ENCODE measurements around the gene KIAA1958.

Gene KIAA1958

DNA sequence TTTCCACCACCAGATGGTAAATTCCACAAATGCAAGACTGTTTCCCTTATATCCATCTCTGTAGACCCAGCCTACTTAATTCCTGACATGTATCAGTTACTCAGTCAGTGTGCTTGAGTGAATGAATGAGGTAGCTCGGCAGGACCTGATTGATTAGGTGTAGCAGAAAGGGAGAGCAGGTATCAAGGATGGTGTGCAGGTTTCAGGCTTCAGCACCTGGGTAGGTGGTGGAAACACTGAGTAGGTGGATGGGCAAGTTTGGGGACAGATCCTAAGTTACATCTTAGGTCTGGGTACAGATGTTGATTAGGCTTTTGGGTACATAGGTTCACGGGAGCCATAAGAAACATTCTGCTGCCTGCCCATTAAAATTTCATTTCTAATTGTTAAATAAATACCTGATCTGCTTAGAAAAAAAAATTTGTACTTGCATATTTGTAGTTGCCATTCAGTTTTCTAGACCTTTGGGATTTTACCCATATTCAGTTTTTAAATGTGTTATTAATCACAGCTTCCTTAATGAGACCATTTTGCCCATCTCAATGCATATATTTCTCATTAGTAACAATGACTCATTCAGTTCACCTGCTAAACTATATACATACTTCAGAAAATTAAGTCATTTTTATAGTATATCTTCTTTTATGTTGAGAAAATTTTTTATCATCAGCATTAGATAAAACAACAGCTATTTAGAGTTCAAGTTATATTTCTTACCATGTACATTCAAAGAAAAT lies 119.5 kb downstream of the KIAA1958 start:
- DNase-seq = no peak

DNA sequence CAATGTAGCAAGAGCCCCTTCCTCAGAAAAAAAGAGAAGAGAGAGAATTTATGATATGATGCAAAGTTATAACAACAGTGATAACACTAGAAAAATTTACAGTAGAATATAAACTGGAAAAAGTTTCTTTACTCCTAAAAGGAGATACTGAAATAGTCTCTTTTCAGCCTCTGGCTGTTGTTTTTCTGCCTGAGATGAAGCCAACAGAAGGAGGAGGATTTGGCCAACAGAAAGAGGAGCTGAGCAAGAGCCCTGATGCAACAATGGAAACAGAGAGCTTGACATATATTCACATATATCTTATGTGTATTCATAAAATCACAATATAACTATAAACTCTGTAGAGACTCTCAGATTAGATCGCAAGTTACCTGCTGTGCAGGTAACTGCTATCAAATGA lies 122.2 kb downstream of the KIAA1958 start:
- DNase-seq = no peak

DNA sequence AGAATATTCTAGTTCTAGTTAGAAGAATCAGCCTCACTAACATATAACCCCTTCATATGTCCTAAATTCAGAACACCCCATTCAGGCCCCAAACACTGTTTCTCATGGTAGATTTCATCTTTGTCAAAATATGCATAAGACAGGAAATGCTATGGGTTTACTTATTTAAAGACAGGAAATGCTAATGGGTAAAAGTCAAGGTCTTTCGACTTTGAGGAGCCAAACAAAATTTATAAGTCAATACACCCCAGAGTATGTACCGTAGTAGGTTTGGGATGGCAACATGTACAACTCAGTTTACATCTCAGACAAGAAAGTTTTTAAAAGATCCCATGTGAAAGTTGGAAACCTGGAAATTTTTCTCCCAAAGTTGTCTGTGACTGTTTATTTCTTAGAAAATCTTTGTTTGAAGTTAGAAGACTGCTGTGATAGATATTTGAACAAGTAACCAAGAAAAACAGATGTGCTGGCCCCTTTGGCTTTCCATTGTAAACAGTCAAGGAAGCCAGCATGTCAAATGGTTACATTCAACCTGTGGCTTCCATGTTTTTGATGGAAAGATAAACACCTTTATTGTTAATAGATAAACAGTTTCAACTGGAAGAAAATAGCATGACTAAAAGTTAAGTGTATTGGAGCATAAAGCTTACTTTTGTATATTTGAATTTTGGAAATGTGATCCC lies 129.1 kb downstream of the KIAA1958 start:
- no peak for DNase-seq

DNA sequence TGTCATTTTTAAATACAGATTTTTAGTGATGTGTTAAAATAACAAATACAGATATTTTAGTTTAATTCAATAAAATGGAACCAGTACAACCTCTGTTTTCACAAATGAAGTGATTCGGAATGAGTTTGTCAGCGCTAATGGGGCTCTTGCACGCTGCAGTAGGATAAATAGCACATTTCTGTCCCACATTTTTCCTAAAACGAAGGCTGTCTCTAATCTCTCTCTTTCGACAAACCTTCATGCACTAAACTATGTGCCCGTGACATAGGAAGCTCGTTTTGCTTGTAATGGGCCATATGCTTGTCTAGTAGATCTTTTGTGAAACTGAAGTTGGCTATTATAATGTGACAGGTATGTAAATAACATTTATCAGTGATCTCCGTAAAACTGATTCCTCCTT lies 130.7 kb downstream of the KIAA1958 start:
- no peak for DNase-seq

DNA sequence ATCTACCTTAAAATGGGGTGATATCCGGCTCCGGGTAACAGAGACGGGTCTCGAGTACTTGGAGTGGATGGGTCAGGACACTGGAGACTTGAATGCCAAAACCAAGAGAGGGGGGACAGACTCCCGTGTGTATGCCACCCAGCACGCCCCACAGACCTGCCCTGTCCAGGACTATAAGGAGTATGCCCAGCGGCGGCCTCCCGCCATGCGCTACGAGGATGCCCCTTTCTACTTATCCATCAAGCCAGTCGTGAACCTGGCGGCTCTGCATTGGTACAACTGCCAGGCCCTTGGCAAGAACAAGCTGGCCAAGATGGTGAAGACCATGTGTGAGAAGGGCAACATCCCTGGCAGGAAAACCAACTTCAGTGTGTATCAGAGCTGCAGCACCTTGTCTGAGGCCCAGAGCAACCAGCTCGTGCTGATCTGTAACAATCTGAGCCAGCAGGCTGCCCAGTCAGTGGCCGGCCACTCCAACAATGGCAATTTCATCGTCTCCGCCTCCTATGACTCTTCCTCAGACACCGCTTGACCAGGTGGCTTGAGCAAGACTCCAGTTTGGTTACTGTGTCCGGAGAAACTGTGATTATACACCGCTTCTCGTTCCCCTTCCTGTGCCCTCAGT lies 131.9 kb downstream of the KIAA1958 start:
- DNase-seq = no peak

DNA sequence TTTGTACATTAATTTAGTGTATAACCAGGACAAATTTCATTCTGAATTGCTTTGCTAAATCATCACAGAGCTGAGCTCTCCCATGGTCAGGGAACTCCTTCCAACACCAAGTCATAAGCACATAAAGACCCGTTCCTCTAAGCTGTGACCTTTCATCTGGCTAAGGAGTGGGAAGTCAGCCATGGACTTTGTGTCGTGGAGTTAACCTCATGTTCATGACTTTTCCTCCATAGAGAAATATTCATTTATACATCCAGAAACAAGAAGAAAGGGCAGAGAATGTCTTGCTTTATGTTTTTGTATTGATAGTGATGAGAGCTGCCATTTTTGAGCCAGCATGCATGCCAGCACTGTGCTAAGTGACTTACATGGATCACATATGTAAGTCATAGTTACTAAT lies 133.8 kb downstream of the KIAA1958 start:
- no peak for DNase-seq

DNA sequence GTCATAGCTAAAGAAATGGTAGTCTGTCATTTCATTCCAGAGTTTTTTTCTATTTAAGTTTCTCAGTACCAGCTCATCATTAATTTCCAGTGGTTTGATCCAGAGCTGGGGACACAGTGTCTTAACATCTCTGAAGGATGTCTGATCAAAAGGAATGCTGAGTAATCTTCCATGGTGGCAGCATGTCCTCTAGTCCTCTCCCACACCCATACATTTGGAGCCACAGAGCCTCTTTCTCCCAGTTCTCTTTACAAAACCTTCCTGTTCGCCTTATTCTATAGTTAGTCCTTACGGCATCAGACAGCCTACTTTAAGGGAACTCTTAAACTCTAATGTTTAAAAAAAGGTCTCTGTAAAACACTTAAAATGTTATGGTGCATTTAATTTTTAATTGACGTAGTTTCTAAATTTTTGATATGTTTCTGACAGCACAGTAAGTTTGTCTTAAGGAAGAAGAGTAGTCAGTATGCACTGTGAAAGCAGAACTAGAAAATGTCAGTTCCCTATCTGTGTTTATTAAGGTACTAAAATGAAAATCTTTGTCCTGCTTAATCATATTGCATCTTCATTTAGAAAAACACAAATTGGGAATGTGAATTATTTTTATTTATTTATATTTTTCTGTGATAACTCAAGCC lies 134.5 kb downstream of the KIAA1958 start:
- no peak for DNase-seq

DNA sequence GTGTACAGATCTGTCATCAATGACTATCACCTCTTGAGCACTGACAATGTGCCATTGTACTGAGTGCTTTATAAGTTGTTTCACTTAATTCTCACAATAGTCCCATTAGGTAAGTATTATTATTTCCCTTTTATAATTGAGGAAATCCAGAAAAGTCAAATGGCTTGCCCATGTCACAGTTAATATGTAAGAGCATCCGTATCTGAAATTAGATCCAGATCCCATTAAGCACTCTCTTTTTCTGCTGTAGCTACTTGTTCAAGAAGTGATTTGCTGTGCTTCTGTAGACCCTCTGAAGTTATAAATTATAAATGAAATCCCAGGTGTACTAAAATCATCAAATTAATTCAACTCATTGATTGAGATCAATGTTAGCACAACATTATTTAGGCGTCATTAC lies 136.6 kb downstream of the KIAA1958 start:
- DNase-seq = no peak

DNA sequence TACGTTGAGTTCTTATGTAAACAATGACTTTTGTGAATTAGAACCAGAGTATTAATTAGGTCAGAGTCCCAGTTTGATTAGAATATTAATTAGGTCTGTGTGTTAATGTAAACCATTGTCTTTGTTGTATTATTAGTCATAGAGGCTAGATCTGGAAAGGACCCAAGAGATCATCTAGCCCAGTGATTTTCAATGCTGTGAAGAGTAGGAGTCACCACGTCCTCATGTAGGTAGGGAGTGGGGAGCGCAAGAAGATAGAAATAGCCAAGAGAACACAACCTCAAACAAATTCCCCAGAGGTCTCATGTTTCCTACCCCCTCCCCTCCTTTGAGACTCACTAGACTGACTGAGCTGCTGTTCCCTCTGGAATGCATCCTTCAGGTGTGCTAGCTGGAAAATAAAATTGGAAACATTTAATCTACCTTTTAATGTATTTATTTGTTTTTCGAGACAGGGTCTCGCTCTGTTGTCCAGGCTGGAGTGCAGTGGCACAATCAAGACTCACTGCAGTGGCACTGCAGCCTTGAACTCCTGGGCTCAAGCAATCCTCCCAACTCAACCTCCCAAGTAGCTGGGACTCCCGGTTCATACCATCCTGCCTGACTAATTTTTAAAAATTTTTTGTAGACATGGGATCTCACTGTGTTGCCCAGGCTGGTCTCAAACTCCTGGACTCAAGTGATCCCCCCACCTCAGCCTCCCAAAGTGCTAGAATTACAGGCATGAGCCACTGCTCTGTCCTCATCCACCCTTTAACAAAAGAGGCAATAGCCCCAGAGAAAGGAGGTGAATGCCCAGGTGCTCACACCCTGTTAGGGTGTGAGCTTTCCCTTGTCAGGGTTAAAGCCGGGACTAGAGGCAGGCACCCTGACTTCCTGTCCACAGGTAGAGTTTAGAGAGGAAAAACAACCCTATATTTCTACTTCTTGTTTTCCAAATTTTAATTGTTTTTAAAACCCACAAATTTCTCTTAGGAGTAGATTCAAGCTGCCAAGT lies 138.4 kb downstream of the KIAA1958 start:
- DNase-seq = no peak

DNA sequence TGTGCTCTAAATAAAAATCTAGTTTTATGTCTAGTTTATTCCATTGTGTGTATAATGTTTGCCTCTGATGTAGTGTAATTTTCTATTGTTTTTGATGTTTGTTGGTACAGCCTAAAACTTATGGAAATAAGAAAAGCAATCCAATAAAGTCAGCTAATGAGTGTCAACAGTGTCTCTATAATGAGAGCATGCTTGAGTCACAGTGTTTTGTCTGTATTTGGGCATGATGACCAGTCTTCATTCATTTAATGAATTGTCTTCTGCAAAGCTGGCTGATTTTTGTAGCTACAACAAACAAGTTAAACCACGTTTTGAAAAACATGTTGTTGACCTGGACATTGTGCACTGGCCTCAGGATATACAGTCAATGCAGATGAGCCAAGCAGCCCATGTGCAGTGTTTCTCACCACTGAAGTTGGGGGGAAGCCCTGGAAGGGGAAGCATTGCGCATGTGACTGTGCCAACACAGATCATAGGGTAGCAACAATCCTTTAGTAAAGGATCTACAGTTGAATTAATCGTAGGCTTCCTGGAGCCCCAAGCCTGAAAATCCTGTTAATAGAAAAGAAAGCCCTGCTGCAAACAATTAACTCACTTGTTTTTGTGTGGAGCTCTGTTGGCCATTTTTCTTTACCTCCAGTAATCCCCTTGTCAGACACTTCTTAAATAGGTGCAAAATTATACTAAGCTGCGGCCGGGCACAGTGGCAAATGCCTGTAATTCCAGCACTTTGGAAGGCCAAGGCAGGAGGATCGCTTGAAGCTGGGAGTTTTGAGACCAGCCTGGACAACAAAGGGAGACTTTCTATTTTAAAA lies 143.3 kb downstream of the KIAA1958 start:
- DNase-seq = no peak

DNA sequence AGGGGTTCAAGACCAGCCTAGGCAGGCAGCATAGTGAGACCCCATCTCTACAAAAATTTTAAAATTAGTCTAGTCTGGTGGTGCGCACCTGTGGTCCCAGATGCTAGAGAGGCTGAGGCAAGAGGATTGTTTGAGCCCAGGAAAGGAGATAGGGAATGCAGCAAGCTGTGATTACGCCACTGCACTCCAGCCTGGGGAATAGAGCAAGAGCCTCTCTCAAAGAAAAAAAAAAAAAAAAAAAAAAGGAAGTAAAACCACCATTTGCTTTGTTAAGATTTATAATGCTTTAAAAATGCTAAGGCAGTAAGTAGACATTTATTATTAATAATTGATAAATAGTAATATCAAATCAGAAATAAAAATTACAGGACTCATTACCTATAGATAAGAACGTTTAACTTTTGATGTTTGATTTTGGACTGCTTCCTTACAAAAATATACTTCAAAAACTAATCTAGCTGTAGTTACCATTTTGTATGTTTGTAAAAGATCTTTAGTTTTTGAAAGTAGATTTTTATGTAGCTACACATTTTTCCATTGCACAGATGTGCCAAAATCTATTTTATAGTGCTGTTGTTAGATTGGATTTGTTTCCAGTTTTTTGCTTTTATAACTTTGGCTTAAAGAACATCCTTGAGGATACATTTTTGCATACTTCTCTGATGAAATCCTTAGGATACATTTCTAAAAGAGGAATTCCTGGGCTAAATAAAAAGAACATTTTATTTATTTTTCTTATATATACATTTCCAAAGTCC lies 144.9 kb downstream of the KIAA1958 start:
- DNase-seq = no peak

DNA sequence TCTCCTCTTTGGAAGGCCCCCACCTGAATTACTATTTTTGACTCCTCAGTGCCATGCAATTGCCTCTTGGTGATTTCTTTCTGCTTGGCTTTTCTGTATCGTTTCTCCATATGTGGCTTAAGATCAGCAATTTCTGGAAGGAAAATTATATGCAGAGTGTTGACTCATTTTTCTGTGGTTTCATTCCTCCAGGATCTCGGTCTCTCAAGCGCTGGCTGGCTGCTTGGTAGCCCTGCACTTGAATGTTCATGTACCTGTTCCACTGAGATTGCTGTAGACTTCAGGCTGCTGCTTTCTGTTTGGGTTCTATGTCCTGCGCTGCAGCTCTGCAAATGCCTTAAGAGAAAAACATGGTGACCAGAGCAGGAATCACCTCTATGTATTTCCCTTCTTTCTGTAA lies 153.7 kb downstream of the KIAA1958 start:
- DNase-seq = no peak

DNA sequence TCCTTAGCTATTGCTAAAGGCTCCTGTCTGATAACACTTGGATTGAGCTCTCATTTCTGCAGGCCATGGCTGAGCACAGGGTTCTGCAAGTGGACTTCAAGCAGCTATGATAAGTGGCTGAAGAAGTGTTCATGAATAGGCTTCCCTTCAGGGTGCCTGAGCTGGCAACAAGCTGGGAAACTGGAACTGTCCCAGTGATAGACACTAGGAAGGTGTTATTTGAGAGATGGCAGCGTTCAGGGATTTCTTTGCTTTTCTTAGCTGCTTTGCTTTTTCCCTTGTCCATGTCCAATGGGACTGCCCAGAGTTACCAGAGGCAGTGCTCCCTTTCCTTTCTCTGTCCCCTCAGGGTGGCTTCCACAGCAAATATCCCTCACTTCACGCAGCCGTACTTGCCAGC lies 155.5 kb downstream of the KIAA1958 start:
- DNase-seq = no peak

DNA sequence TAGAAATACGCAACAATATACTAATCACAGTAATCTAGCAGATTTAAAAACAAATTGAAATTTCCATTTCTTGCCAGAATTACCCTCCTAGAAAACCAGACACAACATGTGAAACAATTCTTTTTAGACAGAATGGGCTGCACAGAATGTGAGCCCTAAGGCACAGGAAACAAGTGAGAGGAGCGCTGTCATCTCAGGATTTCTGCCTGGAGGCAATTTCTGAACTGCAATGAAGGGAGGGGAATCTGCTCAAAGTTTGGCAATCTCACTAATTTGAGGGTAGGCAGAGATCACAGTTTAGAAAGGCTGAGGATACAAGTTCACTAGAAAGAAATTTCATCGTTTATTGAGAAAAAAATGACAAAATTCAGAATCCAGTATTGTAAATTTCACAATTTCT lies 161.0 kb downstream of the KIAA1958 start:
- DNase-seq = no peak

DNA sequence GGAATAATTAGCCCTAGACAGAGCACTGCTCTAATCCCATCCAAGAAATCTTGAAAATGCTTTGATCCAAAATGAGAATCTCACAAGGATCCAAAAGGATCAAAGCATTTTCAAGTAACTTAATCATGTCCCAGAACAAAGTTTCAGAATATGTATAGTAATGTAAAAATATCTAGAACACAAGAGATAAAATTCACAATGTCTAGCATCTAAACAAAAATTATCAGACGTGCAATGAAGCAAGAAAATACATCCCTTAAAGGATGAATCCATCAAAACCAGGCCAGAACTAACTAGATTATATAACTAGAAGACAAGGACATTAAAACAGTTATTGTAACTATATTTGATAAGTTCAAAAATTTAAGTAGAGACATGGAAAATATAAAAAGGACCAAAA lies 162.0 kb downstream of the KIAA1958 start:
- DNase-seq = no peak

DNA sequence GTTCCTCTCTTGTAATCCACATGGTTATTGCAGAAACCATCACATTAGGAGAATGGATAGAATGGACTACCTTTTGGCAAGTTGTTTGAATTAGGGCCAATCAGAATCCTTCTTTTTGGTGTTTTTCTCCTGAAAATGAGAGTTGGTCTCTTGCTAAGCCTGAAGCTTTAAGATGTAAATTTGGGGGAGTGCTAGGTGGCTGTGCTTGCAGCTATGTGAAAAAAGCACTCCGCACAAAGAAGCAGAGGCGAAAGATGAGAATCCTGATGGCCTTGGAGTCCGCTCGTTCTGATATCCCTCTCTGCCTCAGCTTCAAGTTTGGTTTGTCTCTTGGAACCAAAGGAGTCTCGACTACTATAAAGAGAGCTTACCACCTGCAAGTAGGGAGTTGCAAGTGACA lies 167.7 kb downstream of the KIAA1958 start:
- no peak for DNase-seq

DNA sequence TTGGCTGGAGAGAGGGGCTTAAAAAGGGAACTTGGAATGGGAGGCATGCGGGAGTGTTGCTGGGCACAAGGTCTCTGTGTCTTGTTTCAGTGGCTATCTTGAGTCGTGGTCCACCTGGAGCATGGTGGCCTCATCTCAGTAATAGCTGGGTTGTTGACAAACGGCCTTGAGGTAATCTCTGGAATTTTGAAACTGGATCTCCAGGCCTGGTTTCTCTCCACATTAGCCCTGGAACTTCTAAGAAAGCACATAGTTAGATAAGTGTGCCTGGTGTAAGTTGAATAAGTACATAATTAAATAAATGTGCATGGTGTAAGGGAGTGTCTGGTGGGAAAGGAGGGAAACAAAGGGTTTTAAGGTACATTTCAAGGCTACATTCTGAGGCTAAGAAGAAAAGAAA lies 169.0 kb downstream of the KIAA1958 start:
- no peak for DNase-seq

DNA sequence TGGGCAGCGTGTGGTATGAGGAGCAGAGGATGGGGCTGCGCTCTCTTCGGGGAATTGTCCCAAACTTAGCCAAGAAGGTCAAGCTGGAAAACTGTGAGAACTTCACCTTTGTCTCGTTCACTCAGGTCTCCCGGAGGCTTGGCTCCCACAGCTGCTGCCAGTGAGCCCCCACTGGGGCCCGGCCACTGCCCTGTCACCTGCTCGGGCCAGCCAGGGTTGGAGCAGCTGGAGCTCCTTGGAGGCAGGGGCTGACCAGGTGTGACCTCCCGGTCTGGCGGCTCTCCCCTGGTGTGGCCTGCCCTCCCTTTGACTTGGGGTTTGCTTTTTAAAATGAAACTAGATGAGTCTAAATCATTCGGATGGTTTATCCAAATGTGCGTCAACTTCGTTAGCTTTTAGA lies 173.3 kb downstream of the KIAA1958 start:
- no peak for DNase-seq

DNA sequence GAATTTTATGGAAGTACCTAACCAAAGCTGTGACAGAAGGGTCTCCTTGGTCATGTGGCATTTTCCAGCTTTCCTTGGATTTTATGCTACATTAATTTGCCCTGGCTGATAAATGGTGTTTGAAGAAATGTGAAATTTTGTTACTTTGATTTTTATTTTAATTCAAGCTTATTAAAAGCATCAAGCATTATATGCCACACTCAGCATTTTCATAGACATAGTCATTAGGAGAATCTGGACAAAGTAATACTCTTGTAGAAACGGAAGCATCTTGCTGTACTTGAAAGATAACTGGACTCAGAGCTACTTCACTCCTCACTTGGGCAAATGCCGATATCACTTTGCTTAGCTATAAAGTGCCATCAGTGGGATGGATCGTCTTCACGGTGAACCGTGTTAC lies 177.1 kb downstream of the KIAA1958 start:
- no peak for DNase-seq

DNA sequence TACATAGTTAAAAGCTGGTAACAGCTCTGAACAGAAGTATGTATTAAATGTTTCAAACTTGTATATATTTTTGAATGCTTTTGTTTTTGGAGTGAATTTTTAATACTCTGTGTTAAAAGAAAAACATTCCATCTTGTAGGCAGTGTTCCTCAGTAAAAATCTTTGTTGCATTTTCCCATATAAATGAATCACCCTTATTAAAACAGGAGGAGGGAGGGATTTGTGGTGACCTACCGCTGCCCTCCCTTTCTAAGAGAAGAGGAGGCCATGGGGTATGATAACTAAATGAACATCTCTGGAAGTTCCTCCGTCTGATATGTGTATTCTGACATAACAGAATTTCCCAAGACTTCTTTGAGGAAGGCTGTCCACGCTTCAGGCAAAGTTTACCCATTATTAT lies 177.9 kb downstream of the KIAA1958 start:
- no peak for DNase-seq

DNA sequence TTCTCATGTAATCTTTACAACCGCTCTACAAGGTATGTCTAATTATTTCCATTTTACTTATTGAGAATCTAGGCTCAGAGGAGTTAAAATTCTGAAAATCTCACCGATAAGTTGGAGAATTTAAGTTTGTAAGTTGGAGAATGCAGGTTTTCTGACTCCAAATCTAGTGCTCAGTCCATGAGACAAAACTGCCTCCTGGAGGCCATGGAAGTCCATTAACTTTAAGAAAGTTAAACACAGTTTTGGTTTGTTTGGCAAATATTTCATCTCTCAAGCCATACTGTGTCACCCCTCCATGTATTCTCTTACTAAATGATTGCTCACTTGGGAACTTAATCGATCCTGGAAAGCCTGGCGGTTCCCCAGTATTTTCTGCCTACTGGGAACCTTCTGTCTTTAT lies 178.7 kb downstream of the KIAA1958 start:
- no peak for DNase-seq
